CD14-positive monocyte (primary cell): Measurements from ENCODE around the gene FBXL20. TPM values are rescaled to one million over a fixed set of nuclear protein-coding genes. Genes with fewer than 3 reads are reported as not detected.

Experiments used
- DNase-seq, 3 donors: peaks; one replicate each; pipeline ENCODE4 v3.0.0-alpha.2; 2011 to 2022
- H2AFZ ChIP-seq: 2 replicates; pipeline ENCODE4 v1.6.0; 2012; ENCODE audit warnings: mild to moderate bottlenecking, low read depth, low read length, inconsistent platforms; ENCODE audit not compliant: insufficient read depth, poor library complexity, severe bottlenecking
- H3K27ac ChIP-seq, 2 donors: 1 replicate in 1 of 2; 2 replicates in 1 of 2; pipeline ENCODE4 v1.5.1; 2012 to 2013; ENCODE audit warnings: low read length in 2 of 2, control low read depth in 1 of 2, inconsistent platforms in 1 of 2, low read depth in 1 of 2, mild to moderate bottlenecking in 1 of 2
- H3K27me3 ChIP-seq, 2 donors: one replicate each; pipeline versions ENCODE4 v1.6.0 to v1.6.1; 2011 to 2013; ENCODE audit warnings: low read length in 2 of 2; ENCODE audit not compliant: control insufficient read depth in 2 of 2, insufficient read depth in 2 of 2
- H3K36me3 ChIP-seq, 2 donors: replicated peaks in 1 of 2; 1 replicate in 1 of 2; 2 replicates in 1 of 2; pipeline versions ENCODE4 v1.5.1 to v1.6.1; 2012 to 2013; ENCODE audit warnings: low read length in 2 of 2, control low read depth in 1 of 2, inconsistent platforms in 1 of 2, mild to moderate bottlenecking in 1 of 2; ENCODE audit not compliant: insufficient read depth in 2 of 2, control insufficient read depth in 1 of 2
- H3K4me1 ChIP-seq, 2 donors: 1 replicate in 1 of 2; 2 replicates in 1 of 2; pipeline versions ENCODE4 v1.5.1 to v1.6.1; 2012 to 2013; ENCODE audit warnings: low read length in 2 of 2, control low read depth in 1 of 2, inconsistent platforms in 1 of 2, mild to moderate bottlenecking in 1 of 2, moderate library complexity in 1 of 2; ENCODE audit not compliant: insufficient read depth in 2 of 2, control insufficient read depth in 1 of 2
- H3K4me2 ChIP-seq: replicated peaks from 2 replicates; pipeline ENCODE3; 2012; ENCODE audit warnings: low read length, moderate library complexity, mild to moderate bottlenecking; ENCODE audit not compliant: poor library complexity, severe bottlenecking; ENCODE audit errors: extremely low read depth
- H3K4me3 ChIP-seq, 3 experiments: fragments of 200-600 bp in 1 of 3; sonication (generic) in 1 of 3; replicated peaks in 1 of 3; 1 replicate in 2 of 3; 2 replicates in 1 of 3; pipeline ENCODE4 v1.5.1; 2011 to 2013; ENCODE audit warnings: low read length in 3 of 3, mild to moderate bottlenecking in 3 of 3, control low read depth in 2 of 3, low read depth in 2 of 3, inconsistent platforms in 1 of 3, moderate library complexity in 1 of 3
- H3K79me2 ChIP-seq: 2 replicates; pipeline ENCODE4 v1.6.0; 2012; ENCODE audit warnings: mild to moderate bottlenecking, control low read depth, inconsistent platforms, low read length, moderate library complexity; ENCODE audit not compliant: insufficient read depth
- H3K9ac ChIP-seq: 2 replicates; pipeline ENCODE4 v1.6.0; 2017; ENCODE audit warnings: low read length, mild to moderate bottlenecking; ENCODE audit not compliant: insufficient read depth, poor library complexity, severe bottlenecking
- H3K9me3 ChIP-seq, 2 donors: replicated peaks in 1 of 2; 1 replicate in 1 of 2; 2 replicates in 1 of 2; pipeline versions ENCODE4 v1.5.1 to v1.6.1; 2012 to 2013; ENCODE audit warnings: low read length in 2 of 2, control low read depth in 1 of 2; ENCODE audit not compliant: control insufficient read depth in 1 of 2, insufficient read depth in 1 of 2
- H4K20me1 ChIP-seq: 2 replicates; pipeline ENCODE4 v1.6.0; 2012; ENCODE audit warnings: mild to moderate bottlenecking, low read length, control low read depth, moderate library complexity; ENCODE audit not compliant: insufficient read depth
- H3K27ac Mint-ChIP-seq, 7 donors: one replicate each; pipeline ENCODE4 v1.8.0; 2020; ENCODE audit warnings: mild to moderate bottlenecking in 7 of 7, mixed read lengths in 7 of 7, moderate library complexity in 6 of 7, inconsistent platforms in 2 of 7
- H3K27me3 Mint-ChIP-seq, 3 donors: one replicate each; pipeline ENCODE4 v1.8.0; 2021 to 2022; ENCODE audit warnings: low read depth in 3 of 3, mild to moderate bottlenecking in 3 of 3, mixed read lengths in 3 of 3, moderate library complexity in 3 of 3, inconsistent platforms in 1 of 3
- H3K36me3 Mint-ChIP-seq, 2 donors: one replicate each; pipeline ENCODE4 v1.8.0; 2020; ENCODE audit warnings: mixed read lengths in 2 of 2, inconsistent platforms in 1 of 2, mild to moderate bottlenecking in 1 of 2
- H3K4me1 Mint-ChIP-seq: one replicate; pipeline ENCODE4 v1.8.0; 2020; ENCODE audit warnings: mild to moderate bottlenecking, mixed read lengths
- H3K4me3 Mint-ChIP-seq, 2 donors: one replicate each; pipeline ENCODE4 v1.8.0; 2020; ENCODE audit warnings: mild to moderate bottlenecking in 2 of 2, mixed read lengths in 2 of 2, moderate library complexity in 1 of 2
- H3K9me3 Mint-ChIP-seq, 7 donors: one replicate each; pipeline ENCODE4 v1.8.0; 2020 to 2022; ENCODE audit warnings: mixed read lengths in 7 of 7, mild to moderate bottlenecking in 6 of 7, moderate library complexity in 6 of 7, inconsistent platforms in 2 of 7
- CTCF ChIP-seq: fragments of 200-600 bp; IDR thresholded peaks from one replicate; pipeline ENCODE4 v1.8.0; 2022; ENCODE audit warnings: antibody characterized with exemption, mild to moderate bottlenecking
- WGBS: methylation state at CpG from one replicate; pipeline ENCODE4 v1.1.5; 2013; ENCODE audit warnings: missing lambda C conversion rate; ENCODE audit not compliant: insufficient coverage; 5-methylcytosine and 5-hydroxymethylcytosine counted together
- intact Hi-C, 2 donors: fragments of 100-400 bp; cut with micrococcal nuclease; formaldehyde crosslinking; loops; one replicate each; pipeline versions ENCODE4 v1.15.0 to v1.15.1; 2023
- polyA plus RNA-seq, 3 donors: library from polyadenylated mRNA; depleted of rRNA in 1 of 3; unstranded in 2 of 3; stranded (reverse) in 1 of 3; fragments of 300-500 nt in 2 of 3; fragments of >200 nt in 1 of 3; fragmentation: Illumina TruSeq in 2 of 3; gene quantifications; 1 replicate in 2 of 3; 2 replicates in 1 of 3; pipeline ENCODE4 v1.2.3, GENCODE V29; 2012 to 2021

FBXL20 gene
- polyA plus RNA-seq, 3 donors: 4.0 to 7.7 (median 4.7) TPM

- no peak for DNase-seq
- Histone ChIP-seq H3K27me3 (peaks cover 0 to 8% of the 10 kb centered on the region in 2 donors), H3K79me2 (no peaks in the 10 kb centered on the region), H3K4me2 (no peak overlapping the region), H2AFZ (no peak overlapping the region), H3K27ac (no peak overlapping the region), H3K9me3 (no peaks in the 10 kb centered on the region), H3K4me3 (no peak overlapping the region), H3K4me1 (peaks cover 0 to 7% of the 10 kb centered on the region in 2 donors), H3K9ac (no peak overlapping the region), H4K20me1 (no peaks in the 10 kb centered on the region), H3K36me3 (no peaks in the 10 kb centered on the region)
- Mint-ChIP-seq H3K36me3 (peaks cover 2 to 4% of the 10 kb centered on the region in 2 donors), H3K27me3 (peaks cover 8 to 14% (median 9%) of the 10 kb centered on the region in 3 donors), H3K9me3 (no peaks in the 10 kb centered on the region), H3K4me3 (no peak overlapping the region), H3K27ac (no peak overlapping the region), H3K4me1 (peaks cover 15% of the 10 kb centered on the region)
- 8% methylated on average over 6 of the region's 11 CpGs for WGBS
- intact Hi-C loops: loop anchor here in 1 of 2 donors (5.0 to 10.0 kb wide), 2 partner anchors 37 to 79 kb away; partner anchors contain the start of gene ARL5C
- TF ChIP-seq CTCF: no peak
Measured at GRCh38 chr17:39244016-39244599, 157.3 kb downstream of the FBXL20 start.

- peaks cover 13 to 17% (median 14%) of the 10 kb centered on the region in 3 donors for H3K27me3 Mint-ChIP-seq
- Histone ChIP-seq H4K20me1 (no peaks in the 10 kb centered on the region), H3K9me3 (no peaks in the 10 kb centered on the region), H3K27ac (no peak overlapping the region), H3K36me3 (no peaks in the 10 kb centered on the region), H3K27me3 (peaks cover 0 to 9% of the 10 kb centered on the region in 2 donors), H3K79me2 (no peaks in the 10 kb centered on the region), H3K4me2 (no peak overlapping the region), H3K4me1 (peaks cover 5 to 15% of the 10 kb centered on the region in 2 donors), H3K4me3 (no peak overlapping the region), H3K9ac (no peak overlapping the region), H2AFZ (no peak overlapping the region)
- no peak overlapping the region for H3K27ac Mint-ChIP-seq
- no peaks in the 10 kb centered on the region for H3K9me3 Mint-ChIP-seq
- no peaks in the 10 kb centered on the region for H3K36me3 Mint-ChIP-seq
- no peak overlapping the region for H3K4me3 Mint-ChIP-seq
- DNase-seq: no peak
- TF ChIP-seq CTCF: no peak
- WGBS: 84% methylated on average over 5 of the region's 8 CpGs
- peaks cover 24% of the 10 kb centered on the region for H3K4me1 Mint-ChIP-seq
- intact Hi-C loops: loop anchor here in 1 of 2 donors (5.0 to 10.0 kb wide), 2 partner anchors 36 to 78 kb away; partner anchors contain the start of gene ARL5C
Measured at GRCh38 chr17:39243155-39243554, 158.3 kb downstream of the FBXL20 start.
